OCI-LY1 (cell line): ENCODE data around the gene JMJD1C.

Source experiments
- H2AFZ ChIP-seq: fragments of 200-600 bp; sonication (generic), shearing (Covaris generic); 2 replicates; pipeline ENCODE4 v1.6.0; 2014; ENCODE audit warnings: antibody characterized with exemption, mild to moderate bottlenecking, low read length
- H3F3A ChIP-seq: fragments of 200-600 bp; sonication (generic), shearing (Covaris generic); 2 replicates; pipeline ENCODE4 v1.6.0; 2014; ENCODE audit warnings: mild to moderate bottlenecking, antibody characterized with exemption, low read length, moderate library complexity; ENCODE audit not compliant: insufficient read depth
- H3K27ac ChIP-seq: fragments of 200-600 bp; sonication (generic); 2 replicates; pipeline ENCODE4 v1.5.1; 2014; ENCODE audit warnings: low read length, mixed run types, mild to moderate bottlenecking, low read depth; ENCODE audit not compliant: poor library complexity, severe bottlenecking
- H3K27me3 ChIP-seq: fragments of 200-600 bp; sonication (generic); 2 replicates; pipeline ENCODE4 v1.6.0; 2014; ENCODE audit warnings: antibody characterized with exemption, mild to moderate bottlenecking, low read length, moderate library complexity; ENCODE audit not compliant: insufficient read depth
- H3K36me3 ChIP-seq: fragments of 200-600 bp; sonication (generic); 2 replicates; pipeline ENCODE4 v1.6.1; 2014; ENCODE audit warnings: mild to moderate bottlenecking, antibody characterized with exemption, low read length, moderate library complexity, mixed read lengths; ENCODE audit not compliant: insufficient read depth
- H3K4me1 ChIP-seq: fragments of 200-600 bp; sonication (generic); 2 replicates; pipeline ENCODE4 v1.5.1; 2014; ENCODE audit warnings: mild to moderate bottlenecking, low read length, moderate library complexity; ENCODE audit not compliant: insufficient read depth, severe bottlenecking
- H3K4me2 ChIP-seq: fragments of 200-600 bp; sonication (generic), shearing (Covaris generic); 2 replicates; pipeline ENCODE4 v1.6.1; 2014; ENCODE audit warnings: low read length
- H3K4me3 ChIP-seq: fragments of 200-600 bp; sonication (generic); 2 replicates; pipeline ENCODE4 v1.5.1; 2014; ENCODE audit warnings: low read length, low read depth, mild to moderate bottlenecking, mixed read lengths; ENCODE audit not compliant: poor library complexity, severe bottlenecking
- H3K79me2 ChIP-seq: fragments of 200-600 bp; shearing (Covaris generic); 2 replicates; pipeline ENCODE4 v1.6.1; 2016; ENCODE audit warnings: mixed run types, low read length, mixed read lengths; ENCODE audit not compliant: insufficient read depth
- H3K9ac ChIP-seq: fragments of 200-600 bp; sonication (generic), shearing (Covaris generic); 2 replicates; pipeline ENCODE4 v1.6.1; 2014; ENCODE audit warnings: mild to moderate bottlenecking, low read length, mixed read lengths
- H3K9me2 ChIP-seq: fragments of 200-600 bp; sonication (generic), shearing (Covaris generic); 2 replicates; pipeline ENCODE4 v1.6.1; 2014; ENCODE audit warnings: low read depth, mild to moderate bottlenecking, low read length, mixed read lengths
- H3K9me3 ChIP-seq: fragments of 200-600 bp; shearing (Covaris generic); 2 replicates; pipeline ENCODE4 v1.6.1; 2014; ENCODE audit warnings: low read length, mixed read lengths
- H4K20me1 ChIP-seq: fragments of 200-600 bp; sonication (generic), shearing (Covaris generic); 2 replicates; pipeline ENCODE4 v1.6.0; 2016; ENCODE audit warnings: mild to moderate bottlenecking, low read length; ENCODE audit not compliant: insufficient read depth
- CTCF ChIP-seq: fragments of 200-600 bp; sonication (generic), shearing (Covaris generic); IDR thresholded peaks from 2 replicates; pipeline ENCODE4 v1.5.1; 2017; ENCODE audit warnings: mild to moderate bottlenecking, antibody characterized with exemption, low read length, moderate library complexity, mixed read lengths
- EZH2 ChIP-seq: fragments of 200-600 bp; sonication (generic), shearing (Covaris generic); IDR thresholded peaks from 2 replicates; pipeline ENCODE4 v1.8.0; 2017; ENCODE audit warnings: borderline replicate concordance, mixed run types, mild to moderate bottlenecking, antibody characterized with exemption, low read length, moderate library complexity, mixed read lengths

The JMJD1C gene

GRCh38 chr10:63224241-63224640, 241.5 kb downstream of the JMJD1C start:
- H3K4me1 ChIP-seq, result peaks cover 31% of the 10 kb centered on the region
- no peaks in the 10 kb centered on the region for H4K20me1 ChIP-seq
- H3K4me2 ChIP-seq, result no peak overlapping the region
- H3K9me3 ChIP-seq, result no peaks in the 10 kb centered on the region
- H3K9ac ChIP-seq, result no peak overlapping the region
- H3F3A ChIP-seq, result no peaks in the 10 kb centered on the region
- H3K9me2 ChIP-seq, result no peaks in the 10 kb centered on the region
- no peak overlapping the region for H3K4me3 ChIP-seq
- H3K27ac ChIP-seq, result no peak overlapping the region
- H2AFZ ChIP-seq, result no peak overlapping the region
- peaks cover 54% of the 10 kb centered on the region for H3K79me2 ChIP-seq
- TF ChIP-seq EZH2 (no peak), CTCF (no peak)
- H3K27me3 ChIP-seq, result no peaks in the 10 kb centered on the region
- H3K36me3 ChIP-seq, result peaks cover 7% of the 10 kb centered on the region; the same call in 1 of the 2 replicates

GRCh38 chr10:63221950-63222349, 243.8 kb downstream of the JMJD1C start:
- H3K9ac ChIP-seq, result no peak overlapping the region
- TF ChIP-seq EZH2 (no peak), CTCF (no peak)
- H3K27me3 ChIP-seq, result no peaks in the 10 kb centered on the region
- H3K79me2 ChIP-seq, result peaks cover 54% of the 10 kb centered on the region
- no peaks in the 10 kb centered on the region for H3K9me3 ChIP-seq
- H3K9me2 ChIP-seq, result no peaks in the 10 kb centered on the region
- no peaks in the 10 kb centered on the region for H4K20me1 ChIP-seq
- H3K4me1 ChIP-seq, result peaks cover 32% of the 10 kb centered on the region
- H3K4me2 ChIP-seq, result no peak overlapping the region
- no peak overlapping the region for H3K4me3 ChIP-seq
- H3K27ac ChIP-seq, result no peak overlapping the region
- H3F3A ChIP-seq, result no peaks in the 10 kb centered on the region; the same call in 1 of the 2 replicates
- H2AFZ ChIP-seq, result no peak overlapping the region
- peaks cover 7% of the 10 kb centered on the region; the same call in 1 of the 2 replicates for H3K36me3 ChIP-seq

- TF ChIP-seq CTCF (no peak), EZH2 (no peak)
- H2AFZ ChIP-seq, result no peak overlapping the region
- peak overlapping the region; percentile 26 for H3K27ac ChIP-seq
- H3K36me3 ChIP-seq, result peaks cover 28% of the 10 kb centered on the region
- no peaks in the 10 kb centered on the region for H3K9me2 ChIP-seq
- H3K4me3 ChIP-seq, result no peak overlapping the region
- no peak overlapping the region for H3K4me2 ChIP-seq
- H3K27me3 ChIP-seq, result no peaks in the 10 kb centered on the region
- H3K79me2 ChIP-seq, result peaks cover 47% of the 10 kb centered on the region
- H3K4me1 ChIP-seq, result peaks cover 26% of the 10 kb centered on the region
- H3K9ac ChIP-seq, result no peak overlapping the region
- H3K9me3 ChIP-seq, result no peaks in the 10 kb centered on the region
- H3F3A ChIP-seq, result no peaks in the 10 kb centered on the region; the same call in 1 of the 2 replicates
- H4K20me1 ChIP-seq, result no peaks in the 10 kb centered on the region
Observed at GRCh38 chr10:63219749-63220148, 246.0 kb downstream of the JMJD1C start.
